Adipocyte (in vitro differentiated cells): ENCODE measurements around the gene TTC14.
"Not testable (repeated sequence)": the region's sequence is repeated elsewhere in the genome, so short reads cannot be mapped to it uniquely, and the experiment has no call there.

Experiments used
- DNase-seq: peaks from one replicate; pipeline ENCODE4 v3.0.0-alpha.2; 2015; ENCODE audit warnings: low read depth
- H3K27me3 ChIP-seq: replicated peaks from 2 replicates; pipeline ENCODE4 v1.7.0; 2013; ENCODE audit warnings: mild to moderate bottlenecking, low read length, moderate library complexity; ENCODE audit not compliant: control insufficient read depth, insufficient read depth
- H3K36me3 ChIP-seq: 2 replicates; pipeline ENCODE4 v1.7.0; 2013; ENCODE audit warnings: low read length, mild to moderate bottlenecking, moderate library complexity; ENCODE audit not compliant: control insufficient read depth, insufficient read depth, severe bottlenecking
- H3K4me1 ChIP-seq: 2 replicates; pipeline ENCODE4 v1.7.0; 2013; ENCODE audit warnings: mild to moderate bottlenecking, low read length, moderate library complexity; ENCODE audit not compliant: control insufficient read depth, insufficient read depth
- H3K4me3 ChIP-seq: 2 replicates; pipeline ENCODE4 v1.7.0; 2013; ENCODE audit warnings: mild to moderate bottlenecking, low read length, moderate library complexity
- H3K9ac ChIP-seq: 2 replicates; pipeline ENCODE4 v1.7.0; 2013; ENCODE audit warnings: mild to moderate bottlenecking, low read length, moderate library complexity
- H3K9me3 ChIP-seq: 2 replicates; pipeline ENCODE4 v1.7.0; 2013; ENCODE audit warnings: mild to moderate bottlenecking, low read length, moderate library complexity; ENCODE audit not compliant: control insufficient read depth

Gene TTC14, protein sequence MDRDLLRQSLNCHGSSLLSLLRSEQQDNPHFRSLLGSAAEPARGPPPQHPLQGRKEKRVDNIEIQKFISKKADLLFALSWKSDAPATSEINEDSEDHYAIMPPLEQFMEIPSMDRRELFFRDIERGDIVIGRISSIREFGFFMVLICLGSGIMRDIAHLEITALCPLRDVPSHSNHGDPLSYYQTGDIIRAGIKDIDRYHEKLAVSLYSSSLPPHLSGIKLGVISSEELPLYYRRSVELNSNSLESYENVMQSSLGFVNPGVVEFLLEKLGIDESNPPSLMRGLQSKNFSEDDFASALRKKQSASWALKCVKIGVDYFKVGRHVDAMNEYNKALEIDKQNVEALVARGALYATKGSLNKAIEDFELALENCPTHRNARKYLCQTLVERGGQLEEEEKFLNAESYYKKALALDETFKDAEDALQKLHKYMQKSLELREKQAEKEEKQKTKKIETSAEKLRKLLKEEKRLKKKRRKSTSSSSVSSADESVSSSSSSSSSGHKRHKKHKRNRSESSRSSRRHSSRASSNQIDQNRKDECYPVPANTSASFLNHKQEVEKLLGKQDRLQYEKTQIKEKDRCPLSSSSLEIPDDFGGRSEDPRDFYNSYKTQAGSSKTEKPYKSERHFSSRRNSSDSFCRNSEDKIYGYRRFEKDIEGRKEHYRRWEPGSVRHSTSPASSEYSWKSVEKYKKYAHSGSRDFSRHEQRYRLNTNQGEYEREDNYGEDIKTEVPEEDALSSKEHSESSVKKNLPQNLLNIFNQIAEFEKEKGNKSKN

DNA sequence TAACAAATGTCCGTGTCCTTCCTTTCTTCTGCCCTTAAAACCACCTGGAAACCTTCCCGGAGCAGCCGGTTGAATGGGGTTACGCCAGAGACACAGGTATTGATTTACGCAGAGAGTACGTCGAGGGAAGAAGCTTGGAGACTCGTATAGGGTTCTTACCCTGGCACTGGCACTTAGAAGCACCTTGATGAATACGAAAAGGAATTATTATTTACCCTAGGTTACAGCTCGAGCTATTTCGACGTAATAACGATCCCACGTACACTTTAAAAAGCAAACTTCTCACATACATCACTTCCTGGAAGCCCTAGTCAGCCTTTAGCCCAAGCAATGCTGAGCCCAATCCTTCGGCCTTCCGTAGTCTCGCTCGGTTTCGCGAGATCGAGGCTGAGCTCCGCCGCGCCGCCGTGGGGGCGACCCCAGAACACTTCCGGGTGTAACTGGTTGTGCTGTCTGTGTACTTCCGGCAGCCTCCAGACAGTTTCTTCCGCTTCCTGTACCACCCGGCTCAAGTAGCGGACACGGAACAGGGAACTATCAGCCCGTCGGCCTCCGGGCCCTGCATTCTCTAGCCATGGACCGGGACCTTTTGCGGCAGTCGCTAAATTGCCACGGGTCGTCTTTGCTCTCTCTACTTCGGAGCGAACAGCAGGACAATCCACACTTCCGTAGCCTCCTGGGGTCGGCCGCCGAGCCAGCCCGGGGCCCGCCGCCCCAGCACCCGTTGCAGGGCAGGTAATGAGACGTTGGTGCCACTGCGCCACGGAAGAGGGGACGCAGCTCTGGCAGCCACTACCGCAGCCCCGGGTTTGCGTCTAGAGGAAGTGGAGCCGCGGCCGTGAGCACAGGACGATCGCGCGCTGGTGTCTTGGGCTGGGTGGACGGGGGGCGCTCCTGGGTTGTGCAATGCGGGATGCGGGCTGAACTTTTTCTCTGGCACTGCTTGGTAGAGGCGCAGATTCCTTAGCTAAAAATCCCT, at the start of gene TTC14:
Gene TTC14 (plus strand): TSS at position 476 of the 979 bp plus-strand sequence. CDS start 99 bp downstream, at position 575.
- no peaks in the 10 kb centered on the region for H3K9me3 ChIP-seq
- peaks cover 23% of the 10 kb centered on the region for H3K4me1 ChIP-seq
- H3K4me3 ChIP-seq: peak within 1 kb of the TSS; percentile 98
- peak; percentile 97 for DNase-seq
- peaks cover 30% of the 10 kb centered on the region for H3K36me3 ChIP-seq
- no peaks in the 10 kb centered on the region for H3K27me3 ChIP-seq
- H3K9ac ChIP-seq: peak within 1 kb of the TSS; percentile 97

DNA sequence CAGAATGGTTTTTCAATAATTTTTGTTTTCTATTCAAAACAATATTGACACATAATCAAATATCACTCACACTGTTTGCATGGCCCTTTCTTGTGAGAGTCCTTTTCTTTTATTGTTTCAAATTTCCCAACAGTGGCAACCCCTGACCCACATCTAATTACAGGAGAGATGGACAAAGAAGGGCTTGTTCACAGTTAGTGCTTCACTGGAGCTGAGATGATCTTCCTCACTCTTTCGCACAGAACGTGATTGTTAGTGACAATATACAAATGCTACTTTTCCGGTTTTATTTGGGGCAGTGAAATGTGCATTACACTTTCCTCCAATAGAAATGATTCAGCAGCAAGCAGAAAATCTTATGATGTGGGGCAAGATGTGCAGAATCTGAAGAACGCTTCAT, 38.6 kb upstream of the TTC14 start:
- no peaks in the 10 kb centered on the region for H3K9me3 ChIP-seq
- no peaks in the 10 kb centered on the region for H3K27me3 ChIP-seq
- H3K4me1 ChIP-seq: peaks cover 23% of the 10 kb centered on the region
- no peak for DNase-seq
- no peaks in the 10 kb centered on the region for H3K36me3 ChIP-seq
- no peak overlapping the region for H3K4me3 ChIP-seq
- H3K9ac ChIP-seq: no peak overlapping the region

DNA sequence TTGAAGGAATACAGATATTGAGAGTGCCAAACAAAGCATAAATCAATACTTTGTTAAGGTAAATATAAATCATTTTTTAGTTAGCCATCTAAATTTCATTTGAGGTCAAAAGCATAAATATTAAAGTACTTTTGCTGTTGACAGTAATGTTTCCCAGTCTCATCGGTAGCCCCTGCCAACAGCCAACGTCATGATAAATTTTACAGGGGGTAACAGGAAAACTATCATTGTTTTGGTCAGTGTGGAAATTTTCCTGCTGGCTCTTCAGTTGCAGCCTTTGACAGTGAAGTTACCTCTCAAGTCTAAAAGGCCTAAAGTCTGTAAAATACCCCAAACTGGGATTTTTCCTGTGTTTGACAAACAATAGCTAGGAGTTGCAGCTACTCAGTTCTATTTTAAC, 37.3 kb upstream of the TTC14 start:
- DNase-seq: no peak
- Histone ChIP-seq H3K27me3 (no peaks in the 10 kb centered on the region), H3K4me1 (peaks cover 23% of the 10 kb centered on the region), H3K36me3 (no peaks in the 10 kb centered on the region), H3K9me3 (no peaks in the 10 kb centered on the region), H3K4me3 (no peak overlapping the region), H3K9ac (no peak overlapping the region)

DNA sequence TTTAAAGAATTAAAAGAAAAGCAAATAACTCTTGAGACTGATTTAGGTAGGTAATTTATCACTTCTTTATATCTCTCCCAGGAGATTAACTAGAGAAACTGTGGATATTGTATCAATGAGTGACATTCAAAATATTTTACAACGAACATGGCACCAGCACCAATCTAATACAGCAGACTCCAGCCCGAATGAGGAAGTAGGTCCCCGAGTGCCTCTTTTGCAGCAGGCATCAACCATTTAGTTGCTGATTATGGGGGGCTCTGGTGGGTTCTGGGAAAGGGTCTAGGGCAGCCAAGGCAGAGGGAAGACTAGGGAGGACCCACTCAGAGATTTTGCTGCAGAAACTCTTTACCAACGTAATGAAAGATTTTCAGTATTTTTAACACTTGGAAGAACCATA, 31.7 kb upstream of the TTC14 start:
- no peak overlapping the region for H3K4me3 ChIP-seq
- peaks cover 10% of the 10 kb centered on the region for H3K4me1 ChIP-seq
- no peaks in the 10 kb centered on the region for H3K9me3 ChIP-seq
- no peak overlapping the region for H3K9ac ChIP-seq
- no peaks in the 10 kb centered on the region for H3K36me3 ChIP-seq
- DNase-seq: no peak
- no peaks in the 10 kb centered on the region for H3K27me3 ChIP-seq

DNA sequence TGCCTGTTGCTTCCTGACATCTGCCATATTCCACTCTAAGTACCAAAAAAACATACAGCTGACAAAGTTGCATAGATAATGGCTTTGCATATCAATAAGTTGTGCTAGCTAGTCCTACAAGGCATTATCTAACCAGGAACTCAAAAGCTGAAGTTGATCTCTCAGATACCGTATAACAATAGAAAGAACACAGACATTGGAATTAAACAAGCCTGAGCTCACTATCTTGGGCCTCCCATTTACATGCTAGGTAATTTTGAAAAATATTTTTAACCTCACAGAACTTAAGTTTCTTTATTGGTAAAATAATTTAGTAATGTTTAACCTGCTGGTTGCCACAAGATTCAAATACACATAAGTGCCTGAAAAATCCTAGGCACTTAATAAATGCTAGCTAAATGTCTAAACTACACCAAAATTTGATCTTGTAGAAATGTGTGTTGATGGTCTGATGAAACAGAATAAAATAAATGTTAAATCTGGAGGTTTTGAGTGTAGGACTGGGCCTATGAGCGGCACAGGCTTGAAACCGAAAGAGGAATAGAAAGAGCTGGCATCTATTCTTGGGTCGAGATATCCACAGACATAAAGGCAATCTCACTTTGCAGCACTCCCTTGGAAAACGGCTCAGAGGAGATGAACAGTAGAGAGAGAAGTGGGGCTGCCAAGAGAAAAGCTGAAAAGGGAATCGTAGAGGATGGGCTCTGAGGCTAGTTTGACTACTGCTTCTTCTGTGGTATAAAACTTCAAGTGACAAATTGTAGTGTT, 29.9 kb upstream of the TTC14 start:
- H3K4me3 ChIP-seq: no peak overlapping the region
- H3K9me3 ChIP-seq: no peaks in the 10 kb centered on the region
- no peak for DNase-seq
- H3K4me1 ChIP-seq: no peaks in the 10 kb centered on the region
- no peak overlapping the region for H3K9ac ChIP-seq
- H3K27me3 ChIP-seq: no peaks in the 10 kb centered on the region
- no peaks in the 10 kb centered on the region for H3K36me3 ChIP-seq

DNA sequence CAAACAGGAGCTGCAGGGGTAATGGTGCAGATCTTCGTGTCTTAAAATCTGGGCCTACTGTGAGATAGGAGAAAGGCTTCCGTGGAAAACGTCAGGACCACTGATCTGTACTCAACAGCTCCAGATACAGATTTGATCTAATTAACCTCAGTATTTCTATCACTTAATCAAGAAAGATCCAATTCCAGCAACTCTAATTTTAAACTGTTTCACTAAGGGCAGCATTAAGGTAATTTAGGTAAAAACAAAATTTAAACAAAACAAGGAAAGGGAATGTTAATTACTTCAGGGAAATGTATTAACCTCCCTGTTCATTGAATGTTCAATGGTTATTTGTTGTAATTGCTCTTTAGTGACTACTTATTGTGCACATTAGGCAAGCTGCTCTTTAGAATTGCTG, 26.4 kb upstream of the TTC14 start:
- H3K27me3 ChIP-seq: no peaks in the 10 kb centered on the region
- DNase-seq: no peak
- no peaks in the 10 kb centered on the region for H3K4me1 ChIP-seq
- H3K9ac ChIP-seq: no peak overlapping the region
- H3K9me3 ChIP-seq: no peaks in the 10 kb centered on the region
- no peaks in the 10 kb centered on the region for H3K36me3 ChIP-seq
- no peak overlapping the region for H3K4me3 ChIP-seq

DNA sequence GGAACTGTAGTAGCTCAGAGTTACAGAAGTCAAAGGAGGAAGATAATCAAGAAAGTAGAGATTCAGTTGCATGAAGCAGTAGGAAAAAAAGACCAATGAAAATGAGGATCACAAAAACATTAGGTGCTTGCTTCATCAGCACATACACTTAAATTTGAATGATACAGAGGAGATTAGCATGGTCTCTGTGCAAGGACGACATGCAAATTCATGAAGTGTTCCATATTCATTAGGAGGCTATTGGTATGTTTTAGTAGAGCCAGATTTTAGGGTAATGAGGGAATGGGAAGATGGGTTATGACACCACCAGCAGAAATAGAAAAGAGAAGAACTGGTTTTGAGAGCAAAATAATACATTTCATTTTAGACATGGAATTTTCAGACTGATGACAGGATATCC, 21.0 kb upstream of the TTC14 start:
- Histone ChIP-seq H3K9me3 (no peaks in the 10 kb centered on the region), H3K9ac (no peak overlapping the region), H3K4me1 (no peaks in the 10 kb centered on the region), H3K4me3 (no peak overlapping the region), H3K27me3 (no peaks in the 10 kb centered on the region), H3K36me3 (no peaks in the 10 kb centered on the region)
- no peak for DNase-seq

DNA sequence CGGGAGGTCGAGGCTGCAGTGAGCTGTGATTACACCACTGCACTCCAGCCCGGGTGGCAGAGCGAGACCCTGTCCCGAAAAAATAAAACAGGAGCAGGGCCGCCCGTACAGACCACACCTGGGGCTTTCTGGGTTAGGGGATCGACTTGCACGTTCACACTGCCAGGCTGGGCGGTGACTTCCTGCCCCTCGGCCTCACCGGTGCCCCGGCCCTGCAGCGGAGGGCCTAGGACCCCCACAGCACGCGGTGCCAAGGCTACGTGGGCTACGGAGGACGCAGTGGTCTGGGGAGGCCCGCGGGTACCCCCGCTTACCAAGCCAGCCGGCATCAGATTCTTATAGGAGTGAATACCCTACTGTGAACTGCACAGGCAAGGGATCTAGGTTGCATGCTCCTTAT, 11.6 kb upstream of the TTC14 start:
- Histone ChIP-seq H3K4me3 (no peak overlapping the region), H3K9me3 (no peaks in the 10 kb centered on the region), H3K9ac (no peak overlapping the region), H3K27me3 (no peaks in the 10 kb centered on the region), H3K4me1 (no peaks in the 10 kb centered on the region), H3K36me3 (no peaks in the 10 kb centered on the region)
- no peak for DNase-seq

DNA sequence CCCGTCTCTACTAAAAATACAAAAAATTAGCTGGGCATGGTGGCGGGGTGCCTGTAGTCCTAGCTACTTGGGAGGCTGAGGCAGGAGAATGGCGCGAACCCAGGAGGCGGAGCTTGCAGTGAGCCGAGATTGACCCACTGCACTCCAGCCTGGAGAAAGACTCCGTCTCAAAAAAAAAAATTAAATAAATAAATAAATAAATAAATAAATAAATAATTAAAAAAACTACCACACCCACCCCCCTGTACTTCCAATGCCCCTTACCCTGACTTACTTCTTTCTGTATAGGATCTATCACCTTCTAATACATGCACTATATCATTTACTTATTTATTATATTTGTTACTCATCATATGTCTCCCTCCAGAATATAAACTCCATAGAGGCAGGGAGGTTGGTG, 8.3 kb upstream of the TTC14 start:
- H3K4me1 ChIP-seq, H3K4me3 ChIP-seq, H3K9ac ChIP-seq, H3K27me3 ChIP-seq, H3K36me3 ChIP-seq, DNase-seq, H3K9me3 ChIP-seq: not testable (repeated sequence)

DNA sequence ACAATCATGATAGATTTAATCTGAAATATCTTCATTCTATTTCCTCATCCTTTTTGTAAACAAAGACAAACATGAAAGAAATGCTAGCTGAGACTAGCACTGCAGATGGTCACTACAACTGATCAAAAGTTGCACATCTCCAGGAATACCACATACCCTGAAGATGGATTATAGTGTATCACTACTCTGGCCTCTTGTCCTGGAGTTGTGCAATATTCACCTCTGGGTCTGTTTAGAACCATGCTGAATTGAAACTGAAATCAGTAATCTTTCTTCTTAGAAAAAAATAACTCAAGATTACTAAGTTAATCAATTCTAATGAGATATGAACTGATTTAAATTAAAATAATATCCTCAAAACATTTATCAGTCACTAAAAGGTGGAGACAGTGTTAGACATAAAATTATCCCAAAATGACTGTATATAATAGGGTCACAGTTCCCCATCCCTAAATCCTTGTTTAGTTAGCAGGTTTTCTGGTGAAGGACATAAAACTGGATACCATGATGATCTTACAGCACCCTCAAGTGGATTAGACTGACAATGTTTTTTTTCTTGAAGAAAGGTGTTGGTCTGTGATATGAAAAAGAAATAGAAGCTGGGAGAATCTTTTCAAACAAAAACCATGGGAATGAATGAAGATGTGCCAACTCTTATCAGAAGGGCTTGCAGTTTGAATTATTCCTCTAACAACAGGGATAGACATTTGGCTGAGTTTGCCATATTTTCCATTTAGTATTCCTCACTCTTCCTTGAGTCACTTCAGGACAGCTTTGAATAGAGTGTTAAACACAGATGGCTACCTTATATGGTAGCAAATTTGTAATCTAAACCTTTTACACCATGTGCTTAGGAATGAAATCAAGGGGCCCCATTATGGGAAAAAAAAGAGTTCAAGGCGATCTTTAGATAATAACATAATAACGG, 7.1 kb upstream of the TTC14 start:
- peak; percentile 39 for DNase-seq
- Histone ChIP-seq H3K9me3 (no peaks in the 10 kb centered on the region), H3K4me1 (no peaks in the 10 kb centered on the region), H3K9ac (no peak overlapping the region), H3K36me3 (no peaks in the 10 kb centered on the region), H3K4me3 (no peak overlapping the region), H3K27me3 (no peaks in the 10 kb centered on the region)
